K562 (cell line): Measurements from ENCODE around the gene KLC3. TPM values are rescaled to one million over a fixed set of nuclear protein-coding genes. Genes with fewer than 3 reads are reported as not detected.

ENCODE experiments used
- BCOR ChIP-seq: fragments of 450-650 bp; IDR thresholded peaks from 2 replicates; pipeline ENCODE4 v1.6.1; 2016
- FOXM1 ChIP-seq, 2 experiments: fragments of 450-650 bp in 1 of 2; sonication (generic) in 1 of 2; formaldehyde crosslinking in 1 of 2; IDR thresholded peaks; 2 replicates each; pipeline versions ENCODE4 v1.6.1 to v1.9.0; 2017 to 2022; ENCODE audit warnings: low read depth in 2 of 2, mild to moderate bottlenecking in 2 of 2, missing genetic modification reagents in 1 of 2, moderate library complexity in 1 of 2
- JUNB ChIP-seq: fragments of 450-650 bp; formaldehyde crosslinking; conservative IDR thresholded peaks from 2 replicates; pipeline ENCODE4 v1.4.0; 2020; ENCODE audit warnings: mild to moderate bottlenecking
- MECOM ChIP-seq: fragments of 250-450 bp; sonication (Bioruptor Pico); IDR thresholded peaks from 2 replicates; pipeline ENCODE4 v1.8.0; 2022; ENCODE audit warnings: inconsistent platforms
- SMARCA5 ChIP-seq: fragments of 450-650 bp; IDR thresholded peaks from 2 replicates; pipeline ENCODE4 v1.6.1; 2016
- TCF3 ChIP-seq: sonication (generic); formaldehyde crosslinking; IDR thresholded peaks from 2 replicates; pipeline ENCODE4 v1.4.0; 2020; ENCODE audit warnings: mild to moderate bottlenecking, missing genetic modification reagents
- ZBTB17 ChIP-seq: fragments of 450-650 bp; formaldehyde crosslinking; IDR thresholded peaks from 2 replicates; pipeline ENCODE4 v1.4.0; 2020; ENCODE audit warnings: mild to moderate bottlenecking
- ZNF239 ChIP-seq: fragments of 250-450 bp; sonication (Bioruptor Pico); IDR thresholded peaks from 2 replicates; pipeline ENCODE4 v1.4.0; 2020; ENCODE audit warnings: mild to moderate bottlenecking
- ZNF395 ChIP-seq: fragments of 200-800 bp; sonication (Bioruptor generic); IDR thresholded peaks from 2 replicates; pipeline ENCODE4 v1.6.1; 2017; ENCODE audit warnings: missing genetic modification characterization, missing compliant biosample characterization
- ZNF740 ChIP-seq, 3 experiments: fragments of 200-800 bp in 1 of 3; sonication (Bioruptor generic) in 1 of 3; sonication (generic) in 1 of 3; formaldehyde crosslinking in 1 of 3; IDR thresholded peaks; 2 replicates each; pipeline versions ENCODE4 v1.6.1 to v1.8.0; 2016 to 2022; ENCODE audit warnings: mild to moderate bottlenecking in 2 of 3, missing compliant biosample characterization in 2 of 3, missing genetic modification characterization in 2 of 3, missing genetic modification reagents in 1 of 3
- polyA plus RNA-seq, 8 experiments: library from polyadenylated mRNA; depleted of rRNA in 4 of 8; stranded (reverse) in 5 of 8; unstranded in 3 of 8; fragments of >200 nt; fragmentation: Nextera tagmentation in 2 of 8; fragmentation: Illumina TruSeq in 1 of 8; extraction: Ambion mirVana in 2 of 8; extraction: Trizol in 1 of 8; gene quantifications; 2 replicates each; pipeline versions ENCODE4 v1.2.1 to v1.2.3, GENCODE V29; 2011 to 2014; ENCODE audit warnings: inconsistent platforms in 1 of 8, missing spikeins in 1 of 8
- total RNA-seq, 7 experiments: library from RNA; depleted of rRNA in 6 of 7; stranded (reverse); fragments of >200 nt in 6 of 7; fragmentation: Illumina TruSeq in 2 of 7; extraction: Trizol in 2 of 7; gene quantifications; 2 replicates each; pipeline versions ENCODE4 v1.2.1 to v1.2.3, GENCODE V29; 2011 to 2021; ENCODE audit warnings: low replicate concordance in 1 of 7

Gene KLC3
- total and polyA plus RNA-seq, 9 of the 15 experiments (the other 6 are each of a cell fraction or from before 2014, with no cell fraction given) = 0.03 to 1.2 (median 0.59) TPM; not detected in 3

DNA sequence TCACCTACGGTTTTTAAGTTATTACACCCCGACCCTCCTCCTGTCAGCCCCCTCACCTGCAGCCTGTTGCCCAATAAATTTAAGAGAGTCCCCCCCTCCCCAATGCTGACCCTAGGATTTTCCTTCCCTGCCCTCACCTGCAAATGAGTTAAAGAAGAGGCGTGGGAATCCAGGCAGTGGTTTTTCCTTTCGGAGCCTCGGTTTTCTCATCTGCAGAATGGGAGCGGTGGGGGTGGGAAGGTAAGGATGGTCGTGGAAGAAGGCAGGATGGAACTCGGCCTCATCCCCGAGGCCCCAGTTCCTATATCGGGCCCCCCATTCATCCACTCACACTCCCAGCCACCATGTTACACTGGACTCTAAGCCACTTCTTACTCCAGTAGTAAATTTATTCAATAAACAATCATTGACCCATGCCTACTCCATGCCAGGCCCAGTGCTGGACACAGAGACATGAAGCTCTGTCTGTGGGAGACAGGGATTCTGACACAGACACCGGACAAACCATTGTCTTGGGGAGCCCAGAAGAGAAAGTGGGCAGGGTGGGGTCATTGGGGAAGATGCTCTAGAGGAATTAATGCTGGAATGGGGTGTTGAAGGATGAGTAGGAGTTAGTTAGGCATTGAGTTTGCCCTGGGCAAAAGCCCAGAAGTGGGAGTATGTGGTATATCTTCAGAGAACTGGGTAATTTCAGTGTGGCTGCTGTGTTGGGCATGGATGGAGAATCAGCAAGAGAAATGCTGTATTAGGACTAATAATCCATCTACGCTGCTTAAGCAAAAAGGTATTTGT is 37.1 kb upstream of the KLC3 start (continued):
- TF ChIP-seq ZNF395 (CRISPR knock-in tag) = no peak
- TF ChIP-seq ZBTB17 (CRISPR knock-in tag) = no peak
- TF ChIP-seq BCOR = peak; percentile 71; the same call in 1 of the 2 replicates
- TF ChIP-seq JUNB (CRISPR knock-in tag) = no peak
- TF ChIP-seq SMARCA5 = no peak
- TF ChIP-seq MECOM = no peak
- no peak for TF ChIP-seq TCF3 (CRISPR knock-in tag)
- no peak for TF ChIP-seq ZNF239
- TF ChIP-seq ZNF740 (CRISPR knock-in tag; IDR thresholded peaks at IDR 0.05) = peak; percentile 60; the same call in 1 of the 2 replicates
- TF ChIP-seq ZNF740 (tag; IDR thresholded peaks at IDR 0.05) = no peak
- no peak for TF ChIP-seq FOXM1 (IDR thresholded peaks at IDR 0.05; ENCODE audit: low read depth)
- no peak for TF ChIP-seq FOXM1 (CRISPR knock-in tag; IDR thresholded peaks at IDR 0.05; ENCODE audit: low read depth)
- TF ChIP-seq, all 486 proteins: peak for 3
